HG03135 (cell line): ENCODE measurements around the gene HTT.
A peak's percentile ranks its signal among the peaks of the same experiment; 100 is the strongest.
"Not testable (repeated sequence)": the region's sequence is repeated elsewhere in the genome, so short reads cannot be mapped to it uniquely, and the experiment has no call there.

Experiments used
- ATAC-seq: cut with Tn5 transposase; IDR thresholded peaks from one replicate; pipeline ENCODE4 v1.9.1; 2021; ENCODE audit warnings: mild to moderate bottlenecking, moderate library complexity; ENCODE audit not compliant: unreplicated experiment

Gene HTT

DNA sequence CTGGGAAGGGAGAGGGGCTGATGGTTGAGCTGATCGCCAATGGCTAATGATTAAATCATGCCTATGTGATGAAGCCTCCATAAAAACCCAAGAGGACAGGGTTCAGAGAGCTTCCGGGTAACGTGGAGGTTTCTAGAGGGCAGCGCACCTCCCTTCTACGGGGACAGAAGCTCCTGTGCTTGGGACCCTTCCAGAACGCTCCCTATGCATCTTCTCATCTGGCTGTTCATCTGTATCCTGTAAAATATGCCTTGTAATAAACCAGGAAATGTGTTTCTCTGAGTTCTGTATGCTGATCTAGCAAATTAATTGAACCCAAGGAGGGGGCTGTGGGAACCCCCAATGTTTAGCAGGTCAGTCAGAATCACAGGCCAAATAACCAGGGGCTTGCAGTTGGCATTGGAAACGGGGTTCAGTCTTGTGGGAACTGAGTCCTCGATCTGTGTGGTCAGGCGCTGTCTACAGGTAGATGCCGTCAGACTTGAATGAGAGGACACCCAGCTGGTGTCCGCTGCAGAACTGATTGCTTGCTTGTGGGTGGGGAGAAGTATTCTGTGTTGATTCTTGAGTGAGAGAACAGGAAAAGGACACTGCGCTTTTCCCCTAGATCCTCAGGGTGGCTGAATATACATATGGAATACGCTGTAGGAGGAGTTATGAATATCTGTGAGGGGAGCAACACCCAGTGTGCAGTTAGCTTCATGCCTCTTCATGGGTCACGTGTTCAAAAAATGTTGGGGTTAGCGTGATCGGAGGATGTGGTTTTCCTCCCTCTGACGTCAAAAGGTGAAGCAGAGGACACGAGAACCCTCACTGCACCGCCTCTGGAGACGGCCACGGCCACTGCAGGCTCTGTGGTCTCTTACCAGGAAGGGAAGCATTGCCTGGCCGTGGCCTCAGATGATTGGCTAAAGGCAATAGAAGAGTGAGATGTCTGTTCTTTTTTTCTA is 29.3 kb upstream of the HTT start:
- no peak for ATAC-seq

DNA sequence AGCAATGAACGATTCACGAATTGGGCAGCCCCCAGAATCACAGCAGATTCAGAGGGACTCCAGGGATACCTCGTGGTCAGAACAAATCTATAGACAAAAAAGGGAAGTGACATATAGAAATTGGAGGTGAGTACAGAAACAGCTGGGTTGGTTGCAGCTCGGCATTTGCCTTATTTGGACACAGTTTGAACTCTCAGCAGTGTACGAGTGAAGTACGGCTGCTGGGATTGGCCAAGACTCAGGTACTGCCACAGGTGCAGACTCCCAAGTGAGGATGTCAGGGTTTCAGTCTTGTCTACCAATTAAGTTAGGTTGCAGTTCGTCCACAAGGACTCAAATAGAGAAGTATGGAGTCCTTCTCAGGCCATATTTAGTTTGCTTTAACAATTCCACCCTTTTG is 28.3 kb upstream of the HTT start:
- no peak for ATAC-seq

DNA sequence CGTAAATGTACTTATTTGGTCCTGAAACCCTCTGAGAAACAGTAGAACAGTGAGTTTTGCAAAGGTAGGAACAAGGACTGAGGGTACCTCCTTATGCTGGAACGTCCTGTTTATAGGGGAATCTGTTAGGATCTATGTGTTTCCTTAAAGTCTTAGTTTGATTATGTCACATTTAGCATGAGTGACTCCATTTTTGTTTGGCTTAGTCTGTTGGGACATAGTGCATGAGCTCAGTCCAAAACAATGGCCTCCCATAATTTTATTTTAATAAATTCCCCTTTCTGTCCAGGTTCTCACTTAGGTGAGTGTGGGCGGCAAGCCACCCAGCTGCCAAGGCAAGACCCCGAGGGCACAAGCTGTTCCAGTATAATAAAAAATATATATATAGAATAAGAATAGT is 27.9 kb upstream of the HTT start:
- no peak for ATAC-seq

DNA sequence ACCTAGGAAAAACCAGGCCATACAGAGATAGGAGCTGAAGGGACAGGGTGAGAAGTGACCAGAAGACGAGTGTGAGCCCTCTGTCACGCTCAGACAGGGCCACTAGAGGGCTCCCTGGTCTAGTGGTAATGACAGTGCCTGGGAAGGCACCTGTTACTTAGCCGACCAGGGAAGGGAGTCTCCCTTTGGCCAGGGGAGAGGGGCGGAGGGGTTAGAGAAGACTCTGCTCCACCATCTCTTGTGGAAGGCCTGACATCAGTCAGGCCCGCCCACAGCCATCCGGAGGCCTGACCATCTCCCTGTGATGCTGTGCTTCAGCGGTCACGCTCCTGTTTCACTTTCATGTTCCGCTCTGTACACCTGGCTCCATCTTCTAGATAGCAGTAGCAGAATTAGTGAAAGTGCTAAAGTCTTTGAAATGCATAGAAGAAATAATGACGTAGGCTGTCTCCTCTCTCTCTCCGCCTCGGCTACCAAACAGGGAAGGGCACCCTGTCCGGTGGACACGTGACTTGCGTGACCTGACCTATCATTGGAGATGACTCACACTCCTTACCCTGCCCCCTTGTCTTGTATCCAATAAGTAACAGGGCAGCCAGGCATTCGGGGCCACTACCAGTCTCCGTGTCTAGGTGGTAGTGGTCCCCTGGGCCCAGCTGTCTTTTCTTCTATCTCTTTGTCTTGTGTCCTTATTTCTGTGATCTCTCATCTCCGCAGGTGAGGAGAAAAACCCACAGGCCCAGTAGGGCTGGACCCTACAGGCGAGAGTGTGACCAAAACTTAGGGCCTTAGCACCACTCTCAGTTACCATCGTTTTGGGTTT is 26.8 kb upstream of the HTT start:
- ATAC-seq, result peak; percentile 82

DNA sequence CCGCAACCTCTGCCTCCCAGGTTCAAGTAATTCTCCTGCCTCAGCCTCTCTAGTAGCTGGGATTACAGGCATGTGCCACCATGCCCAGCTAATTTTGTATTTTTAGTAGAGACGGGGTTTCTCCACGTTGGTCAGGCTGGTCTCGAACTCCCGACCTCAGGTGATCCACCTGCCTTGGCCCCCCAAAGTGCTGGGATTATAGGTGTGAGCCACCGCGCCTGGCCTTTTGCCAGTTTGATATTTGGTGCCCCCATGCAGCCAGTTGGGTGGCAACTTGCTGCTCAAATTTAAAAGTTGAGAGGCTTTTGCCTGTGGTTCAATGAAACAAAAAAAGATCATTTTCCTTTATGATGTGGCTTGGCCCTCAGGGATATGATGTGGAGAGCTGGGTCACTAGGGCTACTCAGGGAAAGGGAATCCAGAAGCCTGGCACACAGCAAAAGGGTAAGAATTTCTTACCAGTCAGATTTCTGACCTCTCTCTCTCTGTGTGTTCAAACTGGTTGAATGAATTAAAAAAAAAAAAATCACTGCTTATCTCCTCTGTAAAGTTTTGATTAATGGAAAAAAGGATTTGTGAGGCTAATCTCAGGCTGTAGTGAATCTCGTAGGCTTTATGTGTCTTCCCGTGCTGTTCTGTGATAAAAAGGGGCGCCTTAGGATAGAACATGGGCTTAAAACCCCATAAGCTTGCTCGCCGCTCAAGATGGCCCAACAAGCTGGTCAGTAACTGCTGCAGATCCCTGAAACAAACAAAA is 23.2 kb upstream of the HTT start:
- ATAC-seq, result not testable (repeated sequence)

DNA sequence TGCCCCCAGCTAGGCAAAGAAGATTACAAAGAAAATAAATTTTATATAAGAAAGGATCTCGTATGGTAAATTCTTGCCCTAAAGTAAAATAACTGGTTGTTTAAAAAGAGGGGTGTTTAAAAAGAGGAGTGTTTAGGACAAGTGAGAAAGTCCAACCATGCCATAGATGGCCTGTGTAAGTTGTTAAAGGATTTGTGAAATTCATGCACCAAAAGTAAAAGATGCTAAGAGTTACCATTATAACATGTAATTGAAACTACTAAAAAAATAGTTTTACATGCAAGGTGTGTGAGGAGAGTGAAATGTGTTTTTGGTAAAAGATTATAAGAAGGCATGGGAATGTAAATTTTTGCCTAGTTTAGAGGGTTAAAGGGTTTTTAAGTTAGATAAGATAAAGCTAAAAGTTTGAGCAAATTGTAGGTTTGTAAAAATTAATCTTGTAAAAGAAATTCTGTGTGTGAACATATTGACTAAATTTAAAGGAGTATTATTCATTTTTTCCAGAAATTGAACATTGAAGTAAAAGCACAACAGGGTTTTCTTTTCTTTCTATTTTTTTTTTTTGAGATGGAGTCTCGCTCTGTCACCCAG is 20.2 kb upstream of the HTT start:
- no peak for ATAC-seq

DNA sequence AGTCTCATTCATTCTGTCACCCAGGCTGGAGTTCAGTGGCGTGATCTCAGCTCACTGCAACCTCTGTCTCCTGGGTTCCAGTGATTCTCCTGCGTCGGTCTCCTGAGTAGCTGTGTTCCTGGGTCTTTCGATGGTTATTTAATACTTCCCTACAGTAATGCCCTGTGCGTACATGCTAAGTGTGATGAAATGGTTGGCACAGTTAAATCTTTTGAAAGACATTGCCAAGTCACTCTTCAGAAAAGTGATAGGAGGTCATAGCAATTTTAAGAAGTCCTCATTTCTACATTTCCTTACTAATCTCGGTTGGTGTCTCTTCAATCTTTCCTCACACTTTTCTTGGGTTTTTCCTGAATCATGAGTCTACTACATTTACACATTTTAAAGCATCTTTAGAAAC is 14.5 kb upstream of the HTT start:
- ATAC-seq, result no peak

DNA sequence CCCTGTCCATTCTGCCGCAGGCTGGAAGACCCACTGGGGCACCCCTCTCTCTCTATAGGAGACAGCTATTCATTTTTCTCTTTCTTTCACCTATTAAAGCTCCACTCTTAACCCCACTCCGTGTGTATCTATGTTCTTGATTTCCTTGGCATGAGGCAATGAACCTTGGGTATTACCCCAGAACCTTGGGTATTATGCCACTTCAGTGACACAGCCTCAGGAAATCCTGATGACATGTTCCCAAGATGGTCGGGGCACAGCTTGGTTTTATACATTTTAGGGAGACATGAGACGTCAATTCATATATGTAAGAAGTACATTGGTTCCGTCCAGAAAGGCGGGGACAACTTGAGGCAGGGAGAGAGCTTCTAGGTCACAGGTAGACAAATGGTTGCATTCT is 13.5 kb upstream of the HTT start:
- ATAC-seq, result no peak

DNA sequence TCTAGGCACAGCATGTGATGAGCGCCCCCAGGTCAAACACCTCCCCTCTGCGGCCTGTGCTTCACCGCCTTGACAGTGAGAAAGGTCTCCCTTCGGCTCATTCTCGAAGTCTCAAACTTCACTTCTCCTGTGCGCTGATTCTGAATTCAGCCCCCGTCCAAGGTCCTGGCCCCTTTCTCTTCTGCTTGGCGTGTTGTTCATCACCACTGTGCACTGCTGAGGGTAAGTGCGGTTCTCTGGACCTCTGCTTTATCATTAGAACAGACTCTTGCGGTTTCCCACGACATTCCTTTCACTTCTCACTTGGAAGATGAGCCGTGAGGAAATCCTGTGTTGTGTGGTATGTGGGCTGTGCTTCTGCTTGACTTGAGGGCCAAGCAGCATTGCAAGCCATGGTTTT is 12.0 kb upstream of the HTT start:
- no peak for ATAC-seq

DNA sequence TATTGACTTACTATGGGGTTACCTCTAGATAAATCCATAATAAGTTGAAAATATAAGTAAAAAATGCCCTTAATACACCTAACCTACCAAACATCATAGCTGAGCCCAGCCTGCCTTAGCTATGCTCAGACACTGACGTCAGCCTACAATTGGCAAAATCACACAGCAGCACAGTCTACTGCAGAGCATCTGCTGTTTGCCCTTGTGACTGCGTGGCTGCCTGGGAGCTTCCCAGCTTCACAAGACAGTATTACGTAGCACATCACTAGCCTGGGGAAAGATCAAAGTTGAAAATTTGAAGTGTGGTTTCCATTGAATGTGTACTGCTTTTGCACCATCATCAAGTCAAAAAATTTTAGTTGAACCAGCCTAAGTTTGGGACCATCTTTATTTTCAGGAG is 8.9 kb upstream of the HTT start:
- ATAC-seq, result no peak

DNA sequence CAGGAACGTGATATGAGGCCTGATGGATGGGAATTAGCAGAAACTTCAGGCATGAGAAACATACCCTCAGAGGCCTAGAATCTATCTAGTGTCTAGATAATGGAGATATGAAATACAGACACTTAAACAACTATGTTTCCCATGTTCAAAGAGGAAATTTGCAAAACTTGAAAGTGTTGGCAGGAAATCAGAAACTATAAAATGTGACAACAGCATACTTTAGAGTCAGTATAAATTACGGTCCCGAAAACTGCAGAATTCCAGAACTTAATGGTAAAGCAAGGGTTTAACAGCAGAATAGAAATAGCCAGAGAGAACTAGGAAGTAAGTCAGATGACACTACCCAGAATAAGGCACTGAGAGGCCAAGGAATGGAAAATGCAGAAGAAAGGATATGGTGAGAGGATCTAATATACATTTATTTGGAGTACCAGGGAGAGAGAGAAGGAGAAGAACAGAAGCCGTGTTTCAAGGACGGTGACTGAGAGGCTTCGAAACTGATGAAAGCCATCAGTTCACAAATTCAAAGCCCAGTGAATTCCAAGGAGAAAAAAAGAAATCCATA is 7.6 kb upstream of the HTT start:
- ATAC-seq, result no peak

DNA sequence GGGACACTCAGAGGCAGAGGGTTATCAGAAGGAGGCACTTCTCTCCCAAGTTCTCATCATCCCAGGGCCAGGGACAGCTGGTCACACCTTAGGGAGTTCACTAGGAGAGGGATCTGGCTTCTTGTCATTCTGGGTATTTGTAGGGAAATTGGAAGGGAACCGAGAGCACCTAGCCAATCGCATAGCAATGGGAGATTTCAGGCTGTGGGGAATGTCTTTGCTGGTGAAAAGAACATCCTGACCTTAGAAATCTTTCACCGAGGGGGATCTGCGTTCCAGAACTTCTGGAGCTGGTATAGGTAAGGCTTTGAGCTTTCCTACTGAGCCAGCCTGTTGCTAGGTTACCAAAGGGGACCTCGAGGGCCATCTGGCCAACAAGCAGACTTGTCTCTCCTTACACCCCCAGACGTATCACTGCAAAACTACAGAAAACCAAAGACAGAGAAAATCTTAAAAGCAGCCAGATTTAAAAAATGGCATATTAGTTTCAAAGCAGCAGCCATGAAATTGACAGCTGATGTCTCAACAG is 6.9 kb upstream of the HTT start:
- no peak for ATAC-seq

DNA sequence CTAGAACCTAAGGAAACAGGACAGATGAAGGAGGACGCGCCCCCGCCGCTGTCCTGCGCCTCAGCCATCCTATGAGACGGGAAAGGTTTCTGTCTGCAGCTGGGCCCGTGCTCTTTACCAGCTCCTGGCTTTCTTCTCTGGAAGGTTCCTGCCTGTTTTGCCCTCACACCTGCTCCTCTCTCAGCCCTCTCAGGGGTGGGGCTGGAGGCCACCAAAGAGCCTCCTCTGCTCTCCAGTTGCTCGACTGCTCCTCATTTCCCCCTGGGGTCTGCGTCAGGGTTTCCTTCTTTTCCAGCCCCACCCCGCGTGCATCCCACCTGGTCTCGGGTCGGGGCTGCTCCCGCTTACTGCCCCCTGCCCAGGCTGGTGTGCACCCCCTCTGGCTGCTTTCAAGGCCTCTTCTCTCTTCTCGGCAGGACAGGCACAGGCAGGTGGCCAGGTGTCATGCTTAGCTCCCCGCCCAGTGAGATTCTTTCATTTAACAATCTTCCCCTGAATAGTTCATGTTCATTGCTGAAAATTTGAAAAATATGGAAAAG is 4.8 kb upstream of the HTT start:
- ATAC-seq, result no peak

DNA sequence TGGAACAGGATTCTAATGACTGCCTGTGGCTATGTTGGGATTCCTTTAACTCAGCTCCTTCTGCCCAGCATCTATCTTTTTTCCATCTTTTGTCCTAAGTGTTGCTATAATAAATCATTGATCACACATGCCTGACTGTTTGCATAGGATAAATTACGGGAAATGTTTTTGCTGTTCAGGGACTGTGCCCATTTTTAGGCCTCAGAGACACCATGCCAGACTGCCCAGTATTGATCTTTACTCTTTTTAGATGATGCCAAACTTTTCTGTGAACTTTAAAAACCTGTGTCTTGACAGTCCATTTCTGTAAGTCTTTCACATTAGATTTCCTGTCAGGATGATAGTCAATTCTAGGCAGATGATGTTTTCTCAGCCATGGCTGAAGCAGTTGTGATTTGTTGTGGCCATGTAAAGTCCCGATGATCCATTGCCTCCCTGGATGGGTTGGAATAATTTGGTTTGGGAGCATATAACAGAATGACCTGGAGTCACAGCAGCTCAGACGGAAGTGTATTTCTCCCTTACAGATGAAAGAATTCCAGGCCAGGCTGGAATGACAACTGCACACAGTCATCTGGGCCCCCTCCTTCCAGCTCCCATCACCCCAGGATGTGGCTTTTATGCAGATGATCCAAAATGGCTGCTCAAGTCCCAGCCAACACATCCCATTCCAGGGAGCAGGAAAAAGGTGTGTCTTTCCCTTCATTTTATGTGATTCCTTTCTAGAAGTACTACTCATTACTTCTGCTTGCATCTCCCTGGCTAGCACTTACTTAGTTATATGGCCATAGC is 3.6 kb upstream of the HTT start:
- no peak for ATAC-seq

DNA sequence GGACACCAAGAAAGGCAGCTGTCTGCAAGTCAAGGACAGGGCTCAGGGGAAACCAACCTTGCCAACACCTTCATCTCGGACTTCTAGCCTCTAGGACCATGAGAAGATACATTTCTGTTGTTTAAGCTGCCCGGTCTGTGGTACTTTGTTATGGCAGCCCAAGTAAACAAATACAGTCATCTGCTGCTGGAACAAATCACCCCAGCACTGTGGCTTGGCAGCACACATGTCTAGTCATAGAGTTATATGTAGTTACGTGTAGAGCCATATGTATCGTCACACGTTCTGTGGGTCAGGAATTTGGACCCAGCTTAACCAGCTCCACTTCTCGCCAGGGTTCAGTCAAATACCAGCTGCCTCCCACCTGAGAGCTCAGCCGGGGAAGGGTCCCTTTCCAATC is 2.7 kb upstream of the HTT start:
- ATAC-seq, result no peak

DNA sequence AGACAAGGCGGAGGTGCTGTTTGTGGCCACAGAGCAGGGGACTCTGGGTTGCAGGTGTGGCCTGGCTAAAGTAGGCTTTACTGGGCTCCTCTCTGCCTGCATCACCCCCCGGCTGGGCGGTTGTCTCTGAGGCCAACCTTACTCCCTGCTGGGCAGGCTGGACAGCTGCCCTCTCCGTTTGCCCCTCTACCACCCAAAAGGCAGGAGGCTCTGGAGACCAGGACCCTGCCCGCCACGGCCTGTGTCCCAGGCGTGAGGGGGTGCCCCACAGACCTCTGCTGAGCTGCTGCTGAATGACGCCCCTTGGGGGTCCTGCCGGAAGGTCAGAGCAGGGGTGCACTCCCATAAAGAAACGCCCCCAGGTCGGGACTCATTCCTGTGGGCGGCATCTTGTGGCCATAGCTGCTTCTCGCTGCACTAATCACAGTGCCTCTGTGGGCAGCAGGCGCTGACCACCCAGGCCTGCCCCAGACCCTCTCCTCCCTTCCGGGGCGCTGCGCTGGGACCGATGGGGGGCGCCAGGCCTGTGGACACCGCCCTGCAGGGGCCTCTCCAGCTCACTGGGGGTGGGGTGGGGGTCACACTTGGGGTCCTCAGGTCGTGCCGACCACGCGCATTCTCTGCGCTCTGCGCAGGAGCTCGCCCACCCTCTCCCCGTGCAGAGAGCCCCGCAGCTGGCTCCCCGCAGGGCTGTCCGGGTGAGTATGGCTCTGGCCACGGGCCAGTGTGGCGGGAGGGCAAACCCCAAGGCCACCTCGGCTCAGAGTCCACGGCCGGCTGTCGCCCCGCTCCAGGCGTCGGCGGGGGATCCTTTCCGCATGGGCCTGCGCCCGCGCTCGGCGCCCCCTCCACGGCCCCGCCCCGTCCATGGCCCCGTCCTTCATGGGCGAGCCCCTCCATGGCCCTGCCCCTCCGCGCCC is 1.1 kb upstream of the HTT start:
- peak; percentile 17 for ATAC-seq

DNA sequence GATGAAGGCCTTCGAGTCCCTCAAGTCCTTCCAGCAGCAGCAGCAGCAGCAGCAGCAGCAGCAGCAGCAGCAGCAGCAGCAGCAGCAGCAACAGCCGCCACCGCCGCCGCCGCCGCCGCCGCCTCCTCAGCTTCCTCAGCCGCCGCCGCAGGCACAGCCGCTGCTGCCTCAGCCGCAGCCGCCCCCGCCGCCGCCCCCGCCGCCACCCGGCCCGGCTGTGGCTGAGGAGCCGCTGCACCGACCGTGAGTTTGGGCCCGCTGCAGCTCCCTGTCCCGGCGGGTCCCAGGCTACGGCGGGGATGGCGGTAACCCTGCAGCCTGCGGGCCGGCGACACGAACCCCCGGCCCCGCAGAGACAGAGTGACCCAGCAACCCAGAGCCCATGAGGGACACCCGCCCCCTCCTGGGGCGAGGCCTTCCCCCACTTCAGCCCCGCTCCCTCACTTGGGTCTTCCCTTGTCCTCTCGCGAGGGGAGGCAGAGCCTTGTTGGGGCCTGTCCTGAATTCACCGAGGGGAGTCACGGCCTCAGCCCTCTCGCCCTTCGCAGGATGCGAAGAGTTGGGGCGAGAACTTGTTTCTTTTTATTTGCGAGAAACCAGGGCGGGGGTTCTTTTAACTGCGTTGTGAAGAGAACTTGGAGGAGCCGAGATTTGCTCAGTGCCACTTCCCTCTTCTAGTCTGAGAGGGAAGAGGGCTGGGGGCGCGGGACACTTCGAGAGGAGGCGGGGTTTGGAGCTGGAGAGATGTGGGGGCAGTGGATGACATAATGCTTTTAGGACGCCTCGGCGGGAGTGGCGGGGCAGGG is 568 bp downstream of the HTT start:
- peak; percentile 11 for ATAC-seq

DNA sequence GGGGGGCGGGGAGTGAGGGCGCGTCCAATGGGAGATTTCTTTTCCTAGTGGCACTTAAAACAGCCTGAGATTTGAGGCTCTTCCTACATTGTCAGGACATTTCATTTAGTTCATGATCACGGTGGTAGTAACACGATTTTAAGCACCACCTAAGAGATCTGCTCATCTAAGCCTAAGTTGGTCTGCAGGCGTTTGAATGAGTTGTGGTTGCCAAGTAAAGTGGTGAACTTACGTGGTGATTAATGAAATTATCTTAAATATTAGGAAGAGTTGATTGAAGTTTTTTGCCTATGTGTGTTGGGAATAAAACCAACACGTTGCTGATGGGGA is 1.1 kb downstream of the HTT start:
- no peak for ATAC-seq
